Testis (tissue), 2 donors: ENCODE measurements around the gene GPC4.

Source experiments
- POLR2A ChIP-seq: fragments of 450-650 bp; IDR thresholded peaks from one replicate; pipeline ENCODE4 v1.6.1; 2017; ENCODE audit warnings: antibody characterized with exemption, mild to moderate bottlenecking, moderate library complexity
- TF ChIP-seq, protein P1 (sequence below), 3 experiments: fragments of 450-650 bp in 2 of 3; fragments of 200-600 bp in 1 of 3; sonication (generic) in 1 of 3; IDR thresholded peaks; one replicate each; pipeline ENCODE4 v1.5.1; 2016 to 2019; ENCODE audit warnings: antibody characterized with exemption in 3 of 3, mild to moderate bottlenecking in 2 of 3, moderate library complexity in 1 of 3

DNA sequence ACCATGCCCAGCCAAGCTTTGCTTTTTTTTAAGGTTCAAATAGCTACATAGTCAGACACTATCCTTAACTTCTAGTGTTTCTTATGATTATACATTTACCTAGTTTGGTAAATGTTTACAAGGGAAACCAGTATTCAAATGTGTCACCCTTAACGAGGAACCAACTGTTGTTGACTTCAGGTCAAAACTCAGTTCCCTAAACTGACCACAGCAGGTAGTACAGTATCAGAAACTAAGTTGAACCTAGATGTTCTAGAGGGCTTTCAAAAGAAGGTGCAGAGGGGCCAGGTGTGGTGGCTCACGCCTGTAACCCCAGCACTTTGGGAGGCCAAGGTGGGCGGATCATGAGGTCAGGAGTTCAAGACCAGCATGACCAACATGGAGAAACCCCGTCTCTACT lies 11.3 kb downstream of the GPC4 start:
- TF ChIP-seq, protein P1, sequence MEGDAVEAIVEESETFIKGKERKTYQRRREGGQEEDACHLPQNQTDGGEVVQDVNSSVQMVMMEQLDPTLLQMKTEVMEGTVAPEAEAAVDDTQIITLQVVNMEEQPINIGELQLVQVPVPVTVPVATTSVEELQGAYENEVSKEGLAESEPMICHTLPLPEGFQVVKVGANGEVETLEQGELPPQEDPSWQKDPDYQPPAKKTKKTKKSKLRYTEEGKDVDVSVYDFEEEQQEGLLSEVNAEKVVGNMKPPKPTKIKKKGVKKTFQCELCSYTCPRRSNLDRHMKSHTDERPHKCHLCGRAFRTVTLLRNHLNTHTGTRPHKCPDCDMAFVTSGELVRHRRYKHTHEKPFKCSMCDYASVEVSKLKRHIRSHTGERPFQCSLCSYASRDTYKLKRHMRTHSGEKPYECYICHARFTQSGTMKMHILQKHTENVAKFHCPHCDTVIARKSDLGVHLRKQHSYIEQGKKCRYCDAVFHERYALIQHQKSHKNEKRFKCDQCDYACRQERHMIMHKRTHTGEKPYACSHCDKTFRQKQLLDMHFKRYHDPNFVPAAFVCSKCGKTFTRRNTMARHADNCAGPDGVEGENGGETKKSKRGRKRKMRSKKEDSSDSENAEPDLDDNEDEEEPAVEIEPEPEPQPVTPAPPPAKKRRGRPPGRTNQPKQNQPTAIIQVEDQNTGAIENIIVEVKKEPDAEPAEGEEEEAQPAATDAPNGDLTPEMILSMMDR (IDR thresholded peaks at IDR 0.05), result no peak
- TF ChIP-seq POLR2A, result no peak
